T-helper 2 cell (primary cell): ENCODE results near the gene MTRF1.

Source experiments
- DNase-seq, 5 experiments: peaks; one replicate each; pipeline versions ENCODE4 v3.0.0 to v3.0.0-alpha.2; 2012 to 2022

MTRF1 gene

DNA sequence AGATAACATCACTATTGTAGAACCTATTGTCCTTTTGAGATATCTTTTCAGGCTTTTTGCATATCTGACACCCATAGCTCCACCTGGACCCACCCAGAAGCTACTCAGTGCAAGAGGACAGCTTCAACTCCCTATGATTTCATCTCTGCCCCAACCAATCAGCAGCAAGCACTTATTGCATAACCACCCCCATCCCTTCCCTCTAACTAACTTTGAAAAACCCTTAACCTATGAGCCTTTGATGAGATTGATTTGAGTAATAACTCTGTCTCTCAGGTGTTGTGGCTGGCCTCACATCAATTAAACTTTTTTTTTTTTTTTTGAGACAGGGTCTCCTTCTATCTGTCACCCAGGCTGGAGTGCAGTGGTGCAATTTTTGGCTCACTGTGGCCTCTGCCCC, 13.4 kb upstream of the MTRF1 start:
- no peak for DNase-seq

- no peak for DNase-seq
Observed at GRCh38 chr13:41274881-41275280, 11.5 kb upstream of the MTRF1 start.

DNA sequence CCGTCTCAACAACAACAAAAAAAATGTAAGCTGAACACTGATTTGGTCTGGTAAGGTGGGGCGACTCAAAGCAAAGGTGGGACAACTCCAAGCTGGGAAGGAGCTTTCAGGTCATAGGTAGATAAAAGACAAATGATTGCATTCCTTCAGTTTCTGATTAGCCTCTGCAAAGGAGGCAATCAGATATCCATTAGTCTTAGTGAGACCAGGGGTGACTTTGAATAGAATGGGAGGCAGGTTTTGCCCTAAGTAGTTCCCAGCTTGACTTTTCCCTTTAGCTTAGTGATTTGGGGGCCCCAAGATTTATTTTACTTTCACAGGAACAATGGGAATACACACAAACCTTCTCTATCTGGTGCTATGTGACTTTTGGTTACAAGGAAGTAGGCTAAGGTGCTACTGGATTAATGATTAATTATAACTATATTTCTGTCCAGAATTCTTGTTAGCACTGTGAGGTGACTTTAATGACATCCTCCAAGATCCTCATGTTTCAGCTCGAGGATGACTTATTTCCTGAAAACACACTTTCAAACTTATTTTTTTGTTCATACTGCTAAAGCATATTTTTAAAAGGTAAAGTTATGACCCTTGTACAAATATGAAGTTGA, 10.6 kb upstream of the MTRF1 start:
- DNase-seq: no peak

DNA sequence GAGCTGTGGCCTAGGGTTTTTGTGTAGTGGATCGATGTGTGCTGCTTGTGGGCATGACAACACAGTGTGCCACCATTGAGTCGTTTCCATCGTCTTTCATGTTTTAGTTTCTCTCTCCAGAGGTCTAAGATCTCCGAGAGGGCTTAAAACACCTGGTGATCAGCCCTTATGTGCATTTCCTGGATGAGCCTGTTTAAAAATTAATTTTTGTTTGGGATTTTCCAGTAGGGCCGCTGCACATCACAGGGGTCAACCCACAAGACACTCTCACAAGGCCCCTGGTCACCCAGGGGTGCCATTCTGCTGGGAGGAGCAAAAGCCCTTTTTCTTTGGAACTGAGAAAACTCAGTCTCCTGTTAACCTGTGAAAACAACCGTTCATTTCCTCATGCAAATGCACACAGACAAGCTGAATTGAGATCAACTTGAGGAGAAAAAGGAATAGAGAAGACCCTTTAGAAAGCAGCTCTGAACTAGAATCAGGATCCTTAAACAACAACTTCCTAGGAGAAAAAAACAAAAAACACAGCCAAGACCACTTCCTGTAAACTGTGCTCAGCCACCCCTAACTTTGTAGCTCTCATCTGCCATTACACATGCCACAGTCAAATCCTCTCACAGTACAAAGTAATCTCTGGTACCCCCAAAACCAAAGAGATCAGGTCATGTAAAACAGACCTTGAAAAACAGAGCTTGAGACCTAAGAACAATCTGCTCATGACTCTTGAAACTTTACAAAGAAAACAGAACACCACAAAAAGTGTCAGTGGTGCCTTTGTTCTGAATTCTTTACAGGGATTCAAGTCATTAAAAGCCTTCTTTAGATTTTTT, 8.3 kb upstream of the MTRF1 start:
- DNase-seq: peak in 2 of 5 experiments; percentile 3 to 28

DNA sequence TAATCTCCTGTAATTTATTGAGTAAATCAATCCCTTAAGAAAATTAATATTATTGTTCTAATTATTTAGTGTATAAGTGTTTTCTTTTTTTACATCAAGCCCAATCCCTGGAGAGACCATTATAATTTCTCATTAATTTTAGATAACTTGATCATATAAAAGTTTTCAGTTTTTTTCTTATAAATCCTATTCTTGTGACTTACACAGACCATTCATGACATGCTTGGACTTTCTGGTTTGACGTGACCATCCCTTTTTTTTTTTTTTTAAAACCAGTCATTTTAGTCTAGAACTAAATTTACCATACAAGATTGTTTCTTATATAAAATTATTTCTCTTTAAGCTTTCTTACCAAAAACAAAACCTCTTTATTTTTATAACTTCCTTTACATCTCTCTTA, 5.4 kb upstream of the MTRF1 start:
- peak in 1 of 5 experiments; percentile 58 for DNase-seq

DNA sequence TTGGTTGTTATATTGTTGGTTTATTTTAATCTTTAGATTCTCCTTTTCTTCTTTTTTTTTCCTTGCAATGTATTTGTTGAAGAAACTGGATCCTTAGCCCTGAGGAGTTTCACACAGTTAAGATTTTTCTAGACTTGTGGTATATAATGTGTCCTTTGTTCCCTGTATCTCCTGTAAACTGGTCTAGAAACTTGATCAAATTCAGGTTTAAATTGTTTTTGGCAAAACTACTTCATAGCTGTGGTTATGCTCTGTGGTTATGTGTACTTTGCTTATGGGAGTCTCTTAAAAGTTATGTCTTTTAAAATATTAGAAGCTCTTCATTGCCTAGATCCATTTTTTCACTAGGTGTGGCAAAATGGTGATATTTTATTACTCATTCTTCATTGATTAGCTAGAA, 3.7 kb upstream of the MTRF1 start:
- no peak for DNase-seq

- DNase-seq: no peak
Observed at GRCh38 chr13:41259875-41260501, 3.4 kb downstream of the MTRF1 start.

DNA sequence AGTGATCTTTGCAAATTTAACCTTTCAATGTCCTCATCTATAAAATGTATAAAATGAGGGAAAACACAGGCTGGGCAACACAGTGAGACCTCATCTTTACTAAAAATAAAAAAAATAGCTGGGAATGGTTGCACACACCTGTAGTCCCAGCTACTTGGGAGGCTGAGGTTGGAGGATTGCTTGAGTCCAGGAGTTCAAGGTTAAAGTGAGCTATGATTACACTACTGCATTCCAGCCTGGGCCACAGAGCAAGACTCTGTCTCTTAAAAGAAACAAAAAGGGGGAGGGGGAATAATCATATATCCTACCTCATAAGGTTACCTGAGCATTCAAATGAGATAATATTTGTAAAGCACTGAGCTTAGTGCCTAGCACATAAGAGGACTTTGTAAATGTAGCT, 5.8 kb downstream of the MTRF1 start:
- no peak for DNase-seq

DNA sequence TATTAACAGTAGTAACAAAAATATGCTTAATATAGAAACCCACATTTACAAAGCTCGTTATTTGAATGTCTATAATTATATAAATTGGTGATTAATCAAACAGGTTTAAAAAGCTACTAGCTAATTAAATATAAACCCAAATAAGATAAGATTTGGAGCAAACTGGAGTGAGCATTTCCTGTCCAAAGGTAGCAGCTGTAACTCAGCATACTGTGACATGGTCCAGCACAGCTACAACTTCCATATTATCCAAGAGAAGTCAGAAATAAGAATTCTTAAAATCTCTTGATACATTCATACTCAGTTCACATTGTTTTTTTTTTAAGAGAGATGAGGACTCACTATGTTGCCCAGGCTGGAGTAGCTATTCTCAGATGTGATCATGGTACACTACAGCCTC, 8.5 kb downstream of the MTRF1 start:
- DNase-seq: no peak

GRCh38 chr13:41250993-41251392, 12.4 kb downstream of the MTRF1 start:
- DNase-seq: no peak

DNA sequence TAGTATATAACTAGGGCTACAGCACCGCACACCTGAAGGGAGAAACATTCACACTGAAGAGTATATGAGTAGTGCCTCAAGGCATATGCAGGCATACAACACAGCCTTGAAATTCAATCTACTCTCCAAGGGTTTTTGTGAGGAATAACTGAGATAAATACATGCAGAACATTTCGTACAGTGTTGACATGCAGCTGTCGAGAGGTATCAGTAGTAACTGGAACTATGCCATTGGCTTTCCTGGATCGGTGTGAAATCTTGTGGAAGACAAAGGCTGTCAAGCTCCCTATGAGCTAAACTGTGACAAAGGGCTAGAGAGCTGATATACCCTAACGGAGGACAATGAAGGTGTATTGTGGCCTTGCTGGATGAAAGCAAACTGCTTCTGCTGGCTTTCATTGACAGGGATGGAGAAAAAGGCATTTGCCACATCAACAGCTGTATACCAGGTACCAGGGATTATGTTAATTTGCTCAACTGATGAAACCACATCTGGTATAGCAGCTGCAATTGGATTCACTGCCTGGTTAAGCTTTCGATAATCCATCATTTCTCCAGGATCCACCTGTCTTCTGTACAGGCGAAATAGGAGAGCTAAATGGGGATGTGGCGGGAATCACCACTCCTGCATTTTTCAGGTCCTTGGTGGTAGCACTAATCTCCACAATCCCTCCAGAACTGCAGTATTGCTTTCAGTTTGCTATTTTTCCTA, 16.3 kb downstream of the MTRF1 start:
- DNase-seq: no peak

DNA sequence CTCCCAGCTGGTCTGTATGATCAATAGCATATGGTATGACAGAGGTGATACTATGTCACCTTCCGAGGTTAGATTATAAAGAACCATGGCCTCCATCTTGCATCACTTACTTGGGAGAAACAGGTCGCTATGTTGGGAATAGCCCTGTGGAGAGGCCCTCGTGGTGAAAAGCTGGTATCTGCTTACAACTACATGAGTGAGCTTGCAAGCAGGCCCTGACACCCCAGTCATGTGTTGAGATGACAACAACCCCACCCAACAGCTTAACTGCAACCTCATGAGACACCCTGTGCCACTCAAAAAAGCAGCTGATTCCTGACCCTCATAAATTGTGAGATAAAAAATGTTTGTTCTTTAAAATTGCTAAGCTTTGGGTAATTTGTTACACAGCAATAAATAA, 18.8 kb downstream of the MTRF1 start:
- DNase-seq: no peak

- no peak for DNase-seq
Observed at GRCh38 chr13:41241626-41242025, 21.8 kb downstream of the MTRF1 start.

DNA sequence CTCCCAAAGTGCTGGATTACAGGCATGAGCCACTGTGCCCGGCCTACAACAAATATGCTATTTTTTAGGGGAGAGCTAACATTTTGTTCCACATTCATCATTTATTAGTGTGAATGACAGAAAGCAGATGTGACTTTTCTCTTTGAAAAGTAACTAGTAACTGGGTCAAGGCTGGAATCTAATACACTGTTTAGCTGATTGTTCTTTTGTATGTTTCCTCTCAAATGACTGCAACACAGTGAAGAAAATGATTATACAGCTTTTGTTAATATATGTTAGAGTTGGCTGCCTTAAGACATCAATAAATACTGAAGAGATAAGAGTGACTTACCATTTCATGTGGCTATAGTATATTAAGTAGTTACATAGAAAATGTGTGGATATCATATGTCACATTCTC, 27.0 kb downstream of the MTRF1 start:
- no peak for DNase-seq

- no peak for DNase-seq
Observed at GRCh38 chr13:41232578-41233480, 30.5 kb downstream of the MTRF1 start.

DNA sequence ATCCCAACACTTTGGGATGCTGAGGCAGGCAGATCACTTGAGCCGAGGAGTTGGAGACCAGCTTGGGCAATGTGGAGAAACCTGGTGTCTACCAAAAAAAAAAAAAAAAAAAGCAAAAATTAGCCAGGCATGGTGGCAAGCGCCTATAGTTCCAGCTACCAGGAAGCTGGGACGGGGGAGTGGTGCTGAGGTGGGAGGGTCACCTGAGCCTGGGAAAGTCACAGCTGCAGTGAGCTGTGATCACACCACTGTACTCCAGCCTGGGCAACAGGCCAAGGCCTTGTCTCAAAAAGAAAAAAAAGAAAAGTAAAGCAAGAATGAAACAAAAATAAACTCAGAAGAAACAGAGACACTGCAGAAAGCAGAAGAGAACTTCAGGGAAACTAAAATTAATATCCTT, 31.6 kb downstream of the MTRF1 start:
- no peak for DNase-seq

DNA sequence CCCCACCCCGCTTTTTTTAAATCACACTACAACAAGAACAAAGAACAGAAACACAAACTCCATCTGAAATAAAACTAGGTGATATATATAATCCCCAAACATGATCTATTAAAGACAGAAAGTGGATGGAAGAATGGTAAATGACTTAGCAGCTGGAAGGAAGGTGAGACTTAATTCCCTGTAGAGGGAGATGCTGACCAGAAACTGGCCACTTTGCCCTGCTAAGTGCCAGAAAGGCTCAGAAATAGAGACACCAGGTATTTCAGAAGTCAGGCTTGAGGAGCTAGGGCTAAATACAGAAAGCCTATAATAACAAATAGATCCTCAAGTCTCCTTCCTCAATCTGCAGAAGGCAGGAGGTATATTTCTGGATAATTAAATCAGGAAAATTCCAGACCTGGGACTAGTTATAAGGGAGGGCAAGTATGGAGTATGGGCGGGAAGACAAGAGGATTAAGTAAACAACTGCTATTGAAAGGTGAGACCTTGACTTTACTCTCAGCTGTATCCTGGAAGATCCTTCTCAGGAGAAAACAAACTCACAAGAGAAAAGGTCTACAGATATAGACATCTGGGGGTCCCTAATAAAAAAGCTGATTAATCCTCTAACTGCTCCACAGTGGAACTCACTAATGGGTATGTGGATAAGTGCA, 32.2 kb downstream of the MTRF1 start:
- no peak for DNase-seq

DNA sequence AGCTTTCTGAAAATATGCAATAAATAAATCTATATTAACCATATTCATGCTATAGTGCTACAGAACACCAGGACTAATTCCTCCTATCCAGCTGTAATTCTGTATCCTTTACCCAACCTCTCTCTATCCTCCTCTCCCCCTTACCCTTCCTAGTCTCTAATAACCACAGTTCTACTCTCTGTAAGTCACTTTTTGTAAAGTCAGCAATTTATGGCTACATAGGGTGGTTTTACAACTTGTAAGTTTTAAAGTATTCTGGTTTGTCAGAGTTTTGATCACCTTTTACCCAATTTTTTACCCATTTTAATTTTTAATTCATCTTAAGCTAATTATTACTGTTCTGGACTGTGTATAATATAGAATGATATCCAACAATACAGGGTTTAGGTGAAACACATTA, 34.0 kb downstream of the MTRF1 start:
- no peak for DNase-seq

GRCh38 chr13:41224113-41225110, 39.0 kb downstream of the MTRF1 start:
- DNase-seq: no peak

- DNase-seq: peak in 4 of 5 experiments; percentile 7 to 65 (median 12)
Observed at GRCh38 chr13:41222259-41222852, 41.0 kb downstream of the MTRF1 start.
